Natural killer cell (primary cell): ENCODE data around the gene C2CD4B. TPM values are rescaled to one million over a fixed set of nuclear protein-coding genes. Genes with fewer than 3 reads are reported as not detected.

Source experiments
- ATAC-seq, 3 donors: fragments of 150-1000 bp in 2 of 3; fragments of 200-7000 bp in 1 of 3; cut with Tn5 transposase; 1 replicate in 1 of 3; 2 replicates in 2 of 3; pipeline ENCODE4 v1.10.0; 2021; ENCODE audit warnings: mild to moderate bottlenecking in 2 of 3, moderate library complexity in 2 of 3
- DNase-seq, 2 donors: peaks; one replicate each; pipeline versions ENCODE4 v3.0.0 to v3.0.0-alpha.2; 2013 to 2021; ENCODE audit warnings: mixed read lengths in 1 of 2
- H3K27ac ChIP-seq: one replicate; pipeline ENCODE4 v1.5.1; 2013; ENCODE audit warnings: mild to moderate bottlenecking, low read length
- H3K27me3 ChIP-seq: one replicate; pipeline ENCODE4 v1.6.1; 2013; ENCODE audit warnings: low read length; ENCODE audit not compliant: control insufficient read depth, insufficient read depth
- H3K36me3 ChIP-seq: one replicate; pipeline ENCODE4 v1.6.1; 2013; ENCODE audit warnings: low read length; ENCODE audit not compliant: control insufficient read depth, insufficient read depth
- H3K4me1 ChIP-seq: one replicate; pipeline ENCODE4 v1.6.1; 2013; ENCODE audit warnings: low read length; ENCODE audit not compliant: control insufficient read depth, insufficient read depth
- H3K4me3 ChIP-seq: one replicate; pipeline ENCODE4 v1.5.1; 2013; ENCODE audit warnings: low read length
- H3K9me3 ChIP-seq: one replicate; pipeline ENCODE4 v1.6.1; 2013; ENCODE audit warnings: low read length; ENCODE audit not compliant: control insufficient read depth, insufficient read depth
- H3K27ac Mint-ChIP-seq, 2 donors: one replicate each; pipeline ENCODE4 v1.8.0; 2022; ENCODE audit warnings: mild to moderate bottlenecking in 2 of 2, mixed read lengths in 2 of 2, moderate library complexity in 1 of 2
- H3K27me3 Mint-ChIP-seq, 2 donors: one replicate each; pipeline ENCODE4 v1.8.0; 2022; ENCODE audit warnings: low read depth in 2 of 2, mixed read lengths in 2 of 2
- H3K36me3 Mint-ChIP-seq: one replicate; pipeline ENCODE4 v1.8.0; 2022; ENCODE audit warnings: mixed read lengths
- H3K4me1 Mint-ChIP-seq, 2 donors: one replicate each; pipeline ENCODE4 v1.8.0; 2022; ENCODE audit warnings: mixed read lengths in 2 of 2
- H3K4me3 Mint-ChIP-seq: one replicate; pipeline ENCODE4 v1.8.0; 2022; ENCODE audit warnings: mild to moderate bottlenecking, moderate library complexity, mixed read lengths
- H3K9me3 Mint-ChIP-seq, 2 donors: one replicate each; pipeline ENCODE4 v1.8.0; 2022; ENCODE audit warnings: mixed read lengths in 2 of 2
- WGBS: methylation state at CpG from one replicate; pipeline ENCODE4 v1.1.7; 2013; ENCODE audit warnings: missing lambda C conversion rate; ENCODE audit not compliant: insufficient coverage; 5-methylcytosine and 5-hydroxymethylcytosine counted together
- intact Hi-C: fragments of 100-400 bp; cut with micrococcal nuclease; formaldehyde crosslinking; loops from one replicate; pipeline ENCODE4 v1.14.2; 2022
- total RNA-seq, 4 donors: library from RNA; stranded (reverse); fragments of 120-200 nt in 1 of 4; gene quantifications; one replicate each; pipeline versions ENCODE4 v1.2.3 to v1.2.4, GENCODE V29; 2013 to 2022
- TF ChIP-seq, protein P1 (sequence below): fragments of 200-600 bp; IDR thresholded peaks from one replicate; pipeline ENCODE4 v1.8.0; 2022; ENCODE audit warnings: antibody characterized with exemption

The C2CD4B gene
- total RNA-seq, 3 donors from 2014 or later (not counting 1 experiment from before 2014, with no cell fraction given): 0.75 TPM; not detected in 2

DNA sequence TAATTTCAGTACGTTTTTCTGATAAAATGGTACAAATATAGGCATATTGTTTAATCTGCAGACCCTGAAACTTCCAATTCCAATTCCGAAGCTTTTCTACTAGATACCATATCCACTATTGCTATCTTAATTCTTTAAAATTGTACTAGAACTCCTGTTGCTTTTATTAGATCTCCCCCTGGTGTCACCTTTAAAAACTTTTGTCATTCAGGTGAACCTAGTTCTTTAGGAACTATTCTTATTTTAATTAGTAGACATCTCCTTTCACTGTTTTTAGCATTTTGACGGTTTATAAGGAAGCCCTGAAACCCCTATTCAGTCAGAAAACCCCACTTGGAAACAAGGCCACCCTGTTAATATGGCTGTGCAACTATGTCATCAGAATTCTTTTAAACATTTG is 22.3 kb downstream of the C2CD4B start:
- H3K9me3 ChIP-seq: no peaks in the 10 kb centered on the region
- no peak for DNase-seq
- no peak overlapping the region for H3K27ac Mint-ChIP-seq

DNA sequence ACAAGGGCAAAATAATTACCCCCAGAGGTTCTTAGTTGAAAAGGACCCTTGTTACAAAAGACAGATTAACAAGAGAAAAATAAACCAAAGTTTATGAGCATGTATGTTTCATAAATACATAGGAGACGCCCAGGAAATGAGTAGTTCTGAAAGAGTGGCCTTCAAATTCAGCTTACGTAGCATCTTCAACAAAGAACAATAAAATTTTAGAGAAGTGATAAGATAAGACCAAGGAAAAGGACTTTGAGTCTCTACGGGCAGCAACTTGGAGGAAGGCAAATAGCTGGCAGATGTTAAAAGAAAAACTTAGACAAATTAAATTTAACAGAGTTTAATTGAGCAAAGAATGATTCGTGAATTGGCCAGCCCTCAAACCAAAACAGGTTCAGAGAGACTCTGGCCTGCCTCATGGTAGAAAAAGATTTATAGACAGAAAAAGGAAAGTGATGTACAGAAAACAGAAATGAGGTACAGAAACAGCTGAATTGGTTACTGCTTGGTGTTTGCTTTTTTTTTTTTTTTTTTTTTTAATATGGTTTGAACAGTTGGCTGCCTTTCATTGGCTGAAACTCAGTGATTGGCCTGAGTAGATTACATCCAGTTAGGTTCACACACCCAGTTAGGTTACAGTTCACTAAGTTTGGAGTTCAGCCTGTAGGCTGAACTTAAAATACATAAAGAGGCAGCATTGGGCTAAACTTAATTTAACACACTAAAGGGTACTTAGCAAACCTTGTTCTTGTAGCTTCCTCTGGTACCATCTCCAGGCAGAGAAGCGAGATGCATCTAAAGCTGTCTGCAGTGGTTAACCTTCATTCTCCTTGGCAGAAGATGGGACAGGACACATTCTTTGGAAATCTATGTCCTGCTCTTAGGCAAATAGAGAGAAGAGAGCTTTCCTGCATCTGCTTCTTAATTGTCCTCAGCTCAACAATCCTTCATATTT is 23.2 kb downstream of the C2CD4B start:
- Mint-ChIP-seq H3K9me3 (no peaks in the 10 kb centered on the region), H3K36me3 (no peaks in the 10 kb centered on the region), H3K27ac (no peak overlapping the region), H3K4me3 (no peak overlapping the region), H3K4me1 (no peaks in the 10 kb centered on the region), H3K27me3 (peaks cover 8 to 13% of the 10 kb centered on the region in 2 donors)
- WGBS: 76% methylated on average over 5 of the region's 5 CpGs
- no peak for ATAC-seq
- TF ChIP-seq, protein P1, sequence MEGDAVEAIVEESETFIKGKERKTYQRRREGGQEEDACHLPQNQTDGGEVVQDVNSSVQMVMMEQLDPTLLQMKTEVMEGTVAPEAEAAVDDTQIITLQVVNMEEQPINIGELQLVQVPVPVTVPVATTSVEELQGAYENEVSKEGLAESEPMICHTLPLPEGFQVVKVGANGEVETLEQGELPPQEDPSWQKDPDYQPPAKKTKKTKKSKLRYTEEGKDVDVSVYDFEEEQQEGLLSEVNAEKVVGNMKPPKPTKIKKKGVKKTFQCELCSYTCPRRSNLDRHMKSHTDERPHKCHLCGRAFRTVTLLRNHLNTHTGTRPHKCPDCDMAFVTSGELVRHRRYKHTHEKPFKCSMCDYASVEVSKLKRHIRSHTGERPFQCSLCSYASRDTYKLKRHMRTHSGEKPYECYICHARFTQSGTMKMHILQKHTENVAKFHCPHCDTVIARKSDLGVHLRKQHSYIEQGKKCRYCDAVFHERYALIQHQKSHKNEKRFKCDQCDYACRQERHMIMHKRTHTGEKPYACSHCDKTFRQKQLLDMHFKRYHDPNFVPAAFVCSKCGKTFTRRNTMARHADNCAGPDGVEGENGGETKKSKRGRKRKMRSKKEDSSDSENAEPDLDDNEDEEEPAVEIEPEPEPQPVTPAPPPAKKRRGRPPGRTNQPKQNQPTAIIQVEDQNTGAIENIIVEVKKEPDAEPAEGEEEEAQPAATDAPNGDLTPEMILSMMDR: no peak
- Histone ChIP-seq H3K4me1 (no peaks in the 10 kb centered on the region), H3K36me3 (no peaks in the 10 kb centered on the region), H3K27ac (no peak overlapping the region), H3K9me3 (no peaks in the 10 kb centered on the region), H3K27me3 (peaks cover 3% of the 10 kb centered on the region), H3K4me3 (no peak overlapping the region)
- no peak for DNase-seq
- intact Hi-C loops: no loop called here

More for the DNA sequence above, 22.3 kb downstream of the C2CD4B start:
- Histone ChIP-seq H3K4me1 (no peaks in the 10 kb centered on the region), H3K27me3 (peaks cover 3% of the 10 kb centered on the region), H3K27ac (no peak overlapping the region), H3K36me3 (no peaks in the 10 kb centered on the region), H3K4me3 (no peak overlapping the region)
- Mint-ChIP-seq H3K27me3 (peaks cover 8 to 11% of the 10 kb centered on the region in 2 donors), H3K4me3 (no peak overlapping the region), H3K9me3 (no peaks in the 10 kb centered on the region), H3K36me3 (no peaks in the 10 kb centered on the region), H3K4me1 (no peaks in the 10 kb centered on the region)
- ATAC-seq: no peak
- 71% methylated on average over 2 of the region's 3 CpGs for WGBS
- TF ChIP-seq, protein P1: no peak
- intact Hi-C loops: no loop called here

DNA sequence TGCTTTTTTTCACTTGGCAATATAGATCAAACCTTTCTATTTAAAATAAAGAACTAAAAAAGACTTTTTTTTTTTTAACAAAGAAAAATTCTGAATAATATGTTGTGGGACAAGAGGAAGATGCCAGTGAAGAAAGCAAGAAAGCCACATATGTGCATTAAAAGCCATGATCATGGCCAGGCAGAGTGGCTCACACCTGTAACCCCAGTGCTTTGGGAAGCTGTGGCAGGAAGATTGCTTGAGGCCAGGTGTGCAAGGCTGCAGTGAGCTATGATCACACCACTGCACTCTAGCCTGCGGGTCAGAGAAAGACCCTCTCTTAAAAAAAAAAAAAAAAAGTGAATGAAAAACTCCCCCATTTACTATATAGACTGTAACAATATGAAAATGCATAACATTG is 23.9 kb downstream of the C2CD4B start:
- H3K36me3 Mint-ChIP-seq: no peaks in the 10 kb centered on the region
- intact Hi-C loops: no loop called here
- Histone ChIP-seq H3K27me3 (peaks cover 3% of the 10 kb centered on the region), H3K4me3 (no peak overlapping the region), H3K9me3 (no peaks in the 10 kb centered on the region), H3K4me1 (no peaks in the 10 kb centered on the region), H3K36me3 (no peaks in the 10 kb centered on the region), H3K27ac (no peak overlapping the region)
- peaks cover 10 to 15% of the 10 kb centered on the region in 2 donors for H3K27me3 Mint-ChIP-seq
- no peak overlapping the region for H3K4me3 Mint-ChIP-seq
- DNase-seq (no peak), ATAC-seq (no peak)
- TF ChIP-seq, protein P1: no peak
- no peaks in the 10 kb centered on the region for H3K4me1 Mint-ChIP-seq
- no peaks in the 10 kb centered on the region for H3K9me3 Mint-ChIP-seq
- no peak overlapping the region for H3K27ac Mint-ChIP-seq
- WGBS: no CpG with 5 or more reads among the region's 1 CpG
